Activated CD8-positive, alpha-beta memory T cell treated with anti-CD3 and anti-CD28 coated beads, Interleukin-2, amount 50 U/mL, for 24 hours (primary cell): ENCODE results near the gene LRP4.

Experiments used
- DNase-seq: peaks from one replicate; pipeline ENCODE4 v3.0.0-alpha.2; 2020; ENCODE audit errors: extremely low read depth

Gene LRP4

DNA sequence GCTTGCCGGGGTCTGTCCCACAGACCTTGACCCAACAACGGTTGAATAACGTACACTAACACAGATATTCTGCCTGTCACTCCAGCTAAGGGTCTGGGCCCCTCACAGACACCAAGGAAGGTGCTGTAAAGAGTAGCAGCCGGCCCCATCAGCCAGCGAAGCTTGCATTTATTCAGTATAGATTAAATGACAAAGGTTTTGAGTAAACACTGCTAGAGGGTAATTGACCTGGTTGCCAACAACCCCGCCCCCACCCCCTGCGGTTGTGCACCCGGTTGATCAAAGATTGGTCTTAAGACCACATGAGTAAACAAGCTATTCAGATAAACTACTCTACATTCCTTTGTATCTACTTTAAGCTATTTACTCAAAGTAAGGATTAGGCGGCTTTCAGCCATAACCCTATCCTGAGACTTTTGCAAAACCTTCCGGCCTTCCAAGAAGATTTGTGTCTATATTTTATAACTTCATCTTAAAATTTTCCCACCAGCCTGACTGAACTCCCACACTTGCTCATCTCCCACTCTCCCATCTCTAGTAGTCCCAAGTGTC is 67.4 kb downstream of the LRP4 start:
- no peak for DNase-seq

DNA sequence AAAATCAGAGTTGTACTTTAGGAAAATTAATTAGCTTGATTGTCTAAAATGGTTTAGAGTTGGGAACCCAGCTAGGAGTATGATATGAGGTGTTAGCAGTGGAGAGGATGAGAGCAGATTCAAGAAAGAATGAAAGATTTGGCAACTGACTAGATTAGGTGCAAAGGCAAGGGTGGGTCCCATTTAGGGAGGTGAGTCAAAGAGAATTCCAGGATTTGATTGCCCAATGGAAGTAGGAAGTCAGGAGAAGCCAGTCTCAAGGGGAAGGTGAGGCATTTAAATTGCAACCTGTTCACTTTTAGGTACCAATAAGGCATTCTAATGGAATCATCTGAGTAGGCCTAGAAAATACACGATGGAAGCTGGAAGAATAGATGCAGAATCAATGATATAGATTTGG is 68.7 kb downstream of the LRP4 start:
- DNase-seq, result no peak

DNA sequence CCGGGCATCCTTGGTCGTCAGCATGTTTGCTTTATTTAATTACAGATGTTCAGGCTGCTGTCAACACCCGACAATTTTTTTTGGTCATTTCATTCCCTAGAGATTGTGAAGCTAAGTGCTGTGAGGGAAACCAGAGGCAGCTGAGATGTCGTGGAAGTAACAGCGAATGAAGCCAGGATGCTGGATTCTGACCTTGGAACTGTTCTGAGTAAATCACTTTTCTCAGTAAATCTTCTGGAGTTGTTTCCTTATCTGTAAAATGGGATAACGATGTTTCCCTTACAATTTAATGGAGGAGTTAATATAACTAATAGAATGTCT is 71.9 kb downstream of the LRP4 start:
- DNase-seq, result no peak

DNA sequence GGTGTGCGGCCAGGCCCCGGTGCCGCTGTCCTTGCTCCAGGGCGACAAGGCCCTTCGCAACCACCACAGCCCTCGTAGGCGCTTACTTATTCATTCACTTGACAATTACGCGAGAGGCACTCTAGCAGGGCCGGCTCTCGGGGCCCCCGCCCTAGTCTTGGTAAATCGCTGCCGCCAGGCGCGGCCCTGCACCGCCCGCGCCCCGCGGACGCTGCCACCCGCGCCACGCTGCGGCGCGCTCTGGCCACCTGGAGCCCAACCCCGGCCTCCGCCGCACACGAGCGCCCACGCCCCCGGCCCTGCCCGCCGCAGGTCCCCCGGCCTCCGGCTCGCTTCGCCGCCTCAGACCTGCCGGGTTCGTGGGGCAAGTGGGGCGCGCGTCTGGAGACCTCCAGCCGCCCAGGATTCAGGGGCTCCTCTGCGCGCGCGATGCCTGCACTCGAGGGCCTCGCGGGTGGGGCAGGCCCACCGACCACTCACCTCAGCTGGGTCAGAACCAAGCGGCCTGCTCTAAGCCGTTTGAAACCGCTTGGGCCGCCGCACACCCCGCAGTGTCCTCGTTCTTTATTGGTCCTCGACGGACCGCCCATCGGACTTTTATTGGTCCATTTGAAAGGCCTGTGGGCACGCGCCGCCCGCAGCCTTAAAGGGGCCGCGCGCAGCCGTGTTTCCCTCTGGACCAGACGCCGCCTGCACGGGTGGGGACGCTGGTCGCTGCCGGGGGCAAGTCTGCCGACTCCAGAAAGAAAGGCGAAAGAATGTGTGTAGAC is 72.4 kb downstream of the LRP4 start, which contains the start of gene CKAP5:
Gene CKAP5, minus strand, starts transcription at position 541 of the 770 bp plus-strand sequence. CDS start 25,049 bp downstream, outside the sequence.
- DNase-seq, result peak; percentile 68

DNA sequence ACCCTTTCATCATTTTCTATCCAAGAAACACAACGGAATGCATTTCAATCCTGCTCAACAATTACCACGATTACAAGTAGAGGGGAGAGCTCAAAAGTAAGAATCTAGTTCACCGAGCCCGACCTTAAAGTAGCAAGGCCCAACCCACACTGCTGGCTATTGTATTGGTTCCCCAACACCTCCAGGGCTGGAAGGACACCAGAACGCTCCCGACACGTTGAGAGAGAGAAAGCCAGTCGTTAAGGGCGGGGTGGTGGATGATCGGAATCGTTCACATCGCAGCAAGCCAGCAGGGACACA is 73.0 kb downstream of the LRP4 start:
- no peak for DNase-seq

DNA sequence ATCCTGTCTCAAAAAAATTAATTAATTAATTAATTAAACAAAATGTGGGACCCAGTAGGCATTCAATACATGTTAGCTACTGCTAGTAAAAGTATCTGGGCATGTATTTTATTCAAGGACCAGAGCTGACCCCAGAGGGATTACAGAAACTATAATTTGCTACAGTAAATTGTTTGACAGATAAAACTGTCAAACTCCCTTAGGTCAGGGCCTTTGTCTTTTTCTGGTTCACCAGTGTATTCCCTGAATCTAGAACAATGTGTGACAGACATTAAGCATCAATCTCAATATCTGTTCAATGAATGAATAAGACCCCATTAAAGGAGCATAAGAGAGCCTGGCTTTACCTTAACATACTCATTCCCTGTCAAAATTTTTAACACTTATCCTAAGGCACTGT is 78.2 kb downstream of the LRP4 start:
- DNase-seq, result no peak

DNA sequence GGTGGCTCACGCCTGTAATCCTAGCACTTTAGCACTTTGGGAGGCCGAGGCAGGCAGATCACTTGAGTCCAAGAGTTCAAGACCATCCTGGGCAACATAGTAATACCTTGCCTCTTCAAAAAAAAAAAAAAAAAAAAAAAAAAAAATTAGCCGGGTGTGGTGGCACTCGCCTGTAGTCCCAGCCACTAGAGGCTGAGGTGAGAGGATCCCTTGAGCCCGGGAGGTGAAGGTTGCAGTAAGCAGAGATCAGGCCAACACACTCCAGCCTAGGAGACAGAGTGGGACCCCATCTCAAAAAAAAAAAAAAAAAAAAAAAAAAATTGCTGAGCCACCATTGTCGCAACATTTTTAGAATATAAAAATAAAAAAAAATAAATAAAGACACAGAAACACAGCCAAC is 79.8 kb downstream of the LRP4 start:
- DNase-seq, result no peak

DNA sequence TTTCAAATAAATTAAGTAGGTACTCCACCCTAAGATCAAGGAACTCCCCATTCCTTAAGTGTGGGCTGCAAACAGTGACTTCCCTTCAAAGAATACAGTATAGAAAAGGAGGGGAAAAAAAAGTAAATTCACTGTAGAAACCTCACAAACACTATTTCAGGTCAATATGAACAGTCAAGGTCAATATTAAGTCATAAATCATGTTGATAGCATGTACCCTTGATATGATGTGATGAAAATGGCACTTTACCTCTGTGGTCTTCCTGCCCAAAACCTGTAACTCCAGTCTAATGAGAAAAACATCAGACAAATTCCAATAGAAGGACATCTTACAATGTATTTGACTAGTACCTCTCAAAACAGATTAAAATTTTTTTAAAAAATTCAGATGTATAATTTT is 80.5 kb downstream of the LRP4 start:
- no peak for DNase-seq

DNA sequence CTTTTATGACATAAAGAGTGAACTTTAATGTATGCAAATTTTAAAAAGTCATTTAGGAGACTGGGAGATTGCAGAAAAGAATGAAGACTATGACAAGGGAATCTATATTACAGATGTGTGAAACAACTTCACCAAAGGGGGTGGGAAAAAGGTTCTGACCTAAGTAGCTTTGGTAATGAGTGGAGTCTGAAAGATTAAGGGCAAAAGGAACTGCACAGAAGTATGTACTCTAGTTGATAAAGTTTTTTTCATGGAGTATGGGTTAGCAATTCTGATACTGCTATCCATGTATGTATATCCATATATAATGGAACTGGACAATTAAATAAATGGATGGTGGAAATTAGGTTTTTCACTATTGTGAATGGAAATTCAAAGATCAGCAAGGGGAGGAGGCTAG is 81.5 kb downstream of the LRP4 start:
- no peak for DNase-seq

DNA sequence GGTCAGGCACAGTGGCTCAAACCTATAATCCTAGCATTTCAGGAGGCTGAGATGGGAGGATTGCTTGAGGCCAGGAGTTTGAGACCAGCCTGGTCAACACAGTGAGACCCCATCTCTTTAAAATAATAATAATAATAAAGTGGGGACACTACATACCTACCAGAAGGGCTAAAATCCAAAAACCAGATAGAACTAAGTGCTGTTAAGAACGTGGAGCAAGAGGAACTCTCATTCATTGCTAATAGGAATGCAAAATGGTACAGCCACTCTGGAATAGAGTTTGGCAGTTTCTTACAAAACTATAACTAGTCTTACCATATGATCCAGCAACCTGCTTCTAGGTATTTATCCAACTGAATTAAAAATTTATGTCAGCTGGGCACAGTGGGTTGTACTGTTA is 81.9 kb downstream of the LRP4 start:
- DNase-seq, result no peak

DNA sequence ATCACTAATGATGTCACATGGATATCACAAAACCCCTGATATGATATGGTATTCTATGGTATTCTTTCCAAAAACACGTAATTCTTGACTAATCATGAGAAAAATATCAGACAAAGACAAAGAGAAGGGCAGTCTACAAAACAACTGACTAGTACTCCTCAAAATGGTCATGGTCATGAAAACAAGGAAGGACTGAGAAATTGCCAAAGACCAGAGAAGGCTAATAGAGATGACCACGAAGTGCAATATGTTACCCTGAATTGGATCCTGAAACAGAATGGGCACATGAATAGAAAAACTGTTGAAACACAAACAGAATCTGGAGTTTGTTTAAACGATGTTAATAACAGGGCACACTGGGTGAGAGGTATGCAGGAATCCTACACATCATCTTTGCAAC is 82.5 kb downstream of the LRP4 start:
- no peak for DNase-seq

DNA sequence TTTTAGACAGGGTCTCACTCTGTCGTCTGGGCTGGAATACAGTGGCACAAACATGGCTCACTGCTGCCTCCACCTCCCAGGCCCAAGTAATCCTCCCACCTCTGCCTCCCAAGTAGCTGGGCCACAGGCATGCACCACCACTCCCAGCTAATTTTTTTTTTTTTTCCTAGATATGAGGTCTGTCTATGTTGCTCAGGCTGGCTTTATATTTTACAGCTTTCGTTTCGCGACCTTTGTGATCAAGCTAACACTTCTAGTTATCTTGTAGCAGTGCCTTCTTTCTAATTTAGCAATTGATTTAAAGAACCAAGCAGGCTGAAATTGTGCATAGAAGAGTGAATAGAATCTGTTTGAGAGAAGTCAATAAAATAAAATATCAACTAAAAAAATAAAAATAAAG is 83.5 kb downstream of the LRP4 start:
- DNase-seq, result no peak

DNA sequence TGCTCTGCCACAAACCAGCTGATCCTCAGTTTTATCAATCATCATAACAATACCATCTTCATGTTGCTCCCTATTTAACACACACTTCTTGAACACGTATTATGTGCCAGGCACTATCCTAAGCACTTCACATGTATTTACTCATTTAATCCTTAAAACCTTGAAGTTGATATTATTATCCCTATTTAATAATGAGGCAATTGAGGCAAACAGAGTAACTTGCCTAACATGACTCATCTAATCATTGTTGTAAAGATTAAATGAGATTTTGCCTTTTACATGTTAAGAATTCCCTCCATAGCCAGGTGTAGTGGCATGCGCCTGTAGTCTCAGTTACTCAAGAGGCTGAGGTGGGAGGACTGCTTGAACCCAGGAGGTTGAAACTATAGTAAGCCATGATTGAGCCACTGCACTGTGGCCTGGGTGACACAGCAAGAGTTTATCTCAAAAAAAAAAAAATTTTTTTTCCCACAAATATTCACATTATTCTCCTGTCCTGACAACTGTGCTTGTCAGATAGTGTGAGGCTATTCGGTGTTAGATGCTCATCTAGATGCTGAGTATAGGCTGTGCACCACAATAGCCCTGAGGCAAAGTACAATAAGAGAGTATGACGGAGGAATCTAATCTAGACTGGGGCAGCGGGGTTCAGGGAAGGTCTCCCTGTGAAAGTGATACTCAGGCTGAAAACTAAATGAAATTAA is 85.7 kb downstream of the LRP4 start:
- DNase-seq, result no peak

DNA sequence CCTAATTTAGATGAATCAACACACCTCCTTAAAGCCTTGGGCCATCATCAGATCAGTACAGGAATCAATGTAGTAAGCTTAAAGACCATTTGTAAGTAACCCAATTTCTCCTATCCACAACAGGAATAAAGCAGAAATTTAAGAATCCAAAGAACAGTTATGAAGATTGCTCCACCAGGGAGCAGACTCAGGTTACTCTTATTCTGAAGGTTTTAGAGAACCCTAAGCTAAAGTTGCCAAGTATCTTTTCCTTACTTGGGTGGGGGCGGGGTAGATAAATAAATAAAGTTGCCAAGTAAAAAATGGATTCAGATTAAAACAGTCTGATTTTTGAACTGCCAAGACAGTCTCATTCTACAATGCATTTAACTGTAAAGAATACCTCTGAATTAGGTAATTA is 90.4 kb downstream of the LRP4 start:
- DNase-seq, result no peak

DNA sequence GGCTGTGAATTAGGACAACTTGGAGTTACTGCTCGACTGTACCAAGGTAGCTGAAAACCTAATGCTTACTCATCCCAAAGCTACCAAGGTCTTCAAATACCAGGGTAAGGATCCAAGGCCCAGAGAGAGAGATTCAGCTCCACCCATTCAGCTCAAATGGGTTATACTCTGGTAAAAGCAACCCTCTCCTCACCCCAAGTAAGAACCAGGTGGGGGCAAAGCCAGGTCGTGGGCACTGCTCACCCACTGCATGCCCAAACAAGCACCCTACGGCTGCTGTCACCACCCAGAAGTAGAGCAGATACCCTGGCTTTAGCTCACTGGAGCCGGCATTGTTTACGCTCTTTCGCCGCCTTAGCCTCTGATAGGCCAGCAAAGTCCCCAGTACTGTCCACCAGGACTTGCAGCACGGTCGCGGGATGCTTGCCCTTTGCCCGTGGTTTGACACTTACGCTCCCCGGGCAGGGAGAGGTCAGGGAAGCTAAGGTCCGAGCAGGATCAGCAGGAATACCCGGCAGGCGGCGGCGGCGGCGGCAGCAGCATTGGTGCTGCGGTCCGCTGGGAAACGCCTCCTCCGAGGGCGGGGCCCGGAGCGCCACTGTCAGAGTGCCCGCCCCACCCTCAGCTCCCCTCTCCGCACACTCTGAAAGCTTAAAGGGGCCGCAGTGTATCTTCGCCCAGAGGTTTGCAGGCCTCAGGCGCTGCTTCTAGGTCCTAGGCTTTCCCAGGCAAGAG is 91.9 kb downstream of the LRP4 start:
- DNase-seq, result peak; percentile 38

DNA sequence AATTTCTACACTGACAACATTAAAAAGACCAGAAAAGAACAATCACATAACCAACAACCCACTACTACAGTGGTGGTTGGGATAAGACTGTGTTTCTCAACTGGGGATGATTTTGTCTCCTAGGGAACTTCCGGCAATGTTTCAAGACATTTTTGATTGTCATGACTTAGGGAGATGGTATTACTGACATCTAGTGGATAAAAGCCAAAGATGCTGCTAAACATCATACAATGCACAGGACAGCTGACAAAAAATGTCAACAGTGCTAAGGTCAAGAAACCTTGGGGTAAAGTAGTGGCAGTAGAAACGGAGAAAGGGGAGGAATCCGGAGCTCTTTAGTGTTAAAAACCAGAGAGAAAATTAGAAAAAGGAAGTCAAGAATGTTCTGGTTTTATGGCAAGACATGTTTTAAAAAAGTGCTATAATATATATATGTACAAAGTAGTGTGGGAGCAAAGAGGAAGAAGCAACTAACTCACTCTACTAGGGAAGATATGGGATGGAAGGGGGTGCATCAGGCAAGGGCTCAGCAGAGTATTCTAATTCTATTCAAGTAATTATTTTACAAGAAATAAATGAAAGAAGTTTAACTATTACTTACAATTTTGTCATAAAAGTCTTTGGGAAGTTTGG is 109.4 kb downstream of the LRP4 start:
- no peak for DNase-seq
